Mesothelial cell of epicardium (in vitro differentiated cells): ENCODE data around the gene SPDYE4. TPM values are rescaled to one million over a fixed set of nuclear protein-coding genes. Genes with fewer than 3 reads are reported as not detected.

ENCODE experiments used
- DNase-seq, 2 experiments: peaks; one replicate each; pipeline ENCODE4 v3.0.0; 2021; ENCODE audit warnings: low spot score in 2 of 2; ENCODE audit not compliant: unreplicated experiment in 2 of 2
- H3K27ac Mint-ChIP-seq: 2 replicates; pipeline ENCODE4 v1.8.0; 2021; ENCODE audit warnings: mixed read lengths
- H3K27me3 Mint-ChIP-seq: 2 replicates; pipeline ENCODE4 v1.8.0; 2021; ENCODE audit warnings: low read depth, mixed read lengths
- H3K36me3 Mint-ChIP-seq: 2 replicates; pipeline ENCODE4 v1.8.0; 2021; ENCODE audit warnings: mixed read lengths
- H3K4me1 Mint-ChIP-seq: 2 replicates; pipeline ENCODE4 v1.8.0; 2021; ENCODE audit warnings: mixed read lengths
- H3K4me3 Mint-ChIP-seq: 2 replicates; pipeline ENCODE4 v1.8.0; 2021; ENCODE audit warnings: mild to moderate bottlenecking, moderate library complexity, mixed read lengths
- H3K9me3 Mint-ChIP-seq: 2 replicates; pipeline ENCODE4 v1.8.0; 2021; ENCODE audit warnings: mixed read lengths
- CTCF ChIP-seq: fragments of 200-600 bp; sonication (generic); IDR thresholded peaks from one replicate; pipeline ENCODE4 v1.5.0; 2021; ENCODE audit warnings: antibody characterized with exemption; ENCODE audit not compliant: unreplicated experiment
- total RNA-seq: library from RNA; stranded (reverse); gene quantifications from 3 replicates; pipeline ENCODE4 v1.2.1, GENCODE V29; 2021

Gene SPDYE4
- total RNA-seq, 1 donor from 2014 or later = not detected

GRCh38 chr17:8791248-8791909 lies 33.0 kb upstream of the SPDYE4 start:
- Mint-ChIP-seq H3K27me3 (no peaks in the 10 kb centered on the region), H3K4me3 (no peak overlapping the region)
- peak; percentile 39 for TF ChIP-seq CTCF

GRCh38 chr17:8789743-8790142 lies 31.4 kb upstream of the SPDYE4 start:
- TF ChIP-seq CTCF = no peak
- Mint-ChIP-seq H3K4me1 (no peaks in the 10 kb centered on the region), H3K36me3 (peaks cover 3% of the 10 kb centered on the region), H3K27ac (no peak overlapping the region), H3K27me3 (no peaks in the 10 kb centered on the region), H3K4me3 (no peak overlapping the region), H3K9me3 (peaks cover 8% of the 10 kb centered on the region)
- no peak for DNase-seq

More at GRCh38 chr17:8791248-8791909, 33.0 kb upstream of the SPDYE4 start:
- Mint-ChIP-seq H3K4me1 (no peaks in the 10 kb centered on the region), H3K36me3 (peaks cover 3% of the 10 kb centered on the region), H3K9me3 (peaks cover 8% of the 10 kb centered on the region), H3K27ac (no peak overlapping the region)
- no peak for DNase-seq

- DNase-seq = no peak
- Mint-ChIP-seq H3K9me3 (peaks cover 8% of the 10 kb centered on the region), H3K27me3 (no peaks in the 10 kb centered on the region), H3K4me1 (no peaks in the 10 kb centered on the region), H3K36me3 (peaks cover 3% of the 10 kb centered on the region), H3K27ac (no peak overlapping the region), H3K4me3 (no peak overlapping the region)
- TF ChIP-seq CTCF = no peak
Observed at GRCh38 chr17:8788998-8789397, 30.7 kb upstream of the SPDYE4 start.

GRCh38 chr17:8785547-8786413 lies 27.4 kb upstream of the SPDYE4 start:
- H3K9me3 Mint-ChIP-seq = peaks cover 6% of the 10 kb centered on the region
- no peaks in the 10 kb centered on the region for H3K27me3 Mint-ChIP-seq
- DNase-seq = peak; percentile 54 to 91
- peaks cover 4% of the 10 kb centered on the region for H3K36me3 Mint-ChIP-seq
- peaks cover 11% of the 10 kb centered on the region for H3K4me1 Mint-ChIP-seq
- H3K27ac Mint-ChIP-seq = no peak overlapping the region
- peak; percentile 93 for TF ChIP-seq CTCF
- H3K4me3 Mint-ChIP-seq = no peak overlapping the region

GRCh38 chr17:8782176-8782575 lies 23.8 kb upstream of the SPDYE4 start:
- H3K4me1 Mint-ChIP-seq = peaks cover 11% of the 10 kb centered on the region
- H3K9me3 Mint-ChIP-seq = peaks cover 25% of the 10 kb centered on the region
- H3K36me3 Mint-ChIP-seq = peaks cover 4% of the 10 kb centered on the region
- no peak for TF ChIP-seq CTCF
- H3K27ac Mint-ChIP-seq = peak overlapping the region; percentile 68
- no peak for DNase-seq
- no peak overlapping the region for H3K4me3 Mint-ChIP-seq
- H3K27me3 Mint-ChIP-seq = no peaks in the 10 kb centered on the region
